Fibroblast of lung (primary cell): ENCODE results near the gene NCAPD2. TPM values are rescaled to one million over a fixed set of nuclear protein-coding genes. Genes with fewer than 3 reads are reported as not detected.

Experiments
- DNase-seq, 2 donors: peaks; one replicate each; pipeline versions ENCODE4 v3.0.0 to v3.0.0-alpha.2; 2010; ENCODE audit warnings: low read depth in 2 of 2
- H2AFZ ChIP-seq: 2 replicates; pipeline ENCODE4 v1.5.1; 2012; ENCODE audit warnings: low read length, control low read depth, inconsistent platforms
- H3K27ac ChIP-seq: 2 replicates; pipeline ENCODE4 v1.5.1; 2011; ENCODE audit warnings: low read length, control low read depth; ENCODE audit not compliant: insufficient read depth
- H3K27me3 ChIP-seq: 2 replicates; pipeline ENCODE4 v1.5.1; 2011; ENCODE audit warnings: mild to moderate bottlenecking, low read length; ENCODE audit not compliant: control insufficient read depth, insufficient read depth
- H3K36me3 ChIP-seq: 2 replicates; pipeline ENCODE4 v1.5.1; 2011; ENCODE audit warnings: low read length; ENCODE audit not compliant: control insufficient read depth, insufficient read depth
- H3K4me1 ChIP-seq: 2 replicates; pipeline ENCODE4 v1.5.1; 2011; ENCODE audit warnings: low read length; ENCODE audit not compliant: control insufficient read depth, insufficient read depth; ENCODE audit errors: extremely low read depth
- H3K4me2 ChIP-seq: 2 replicates; pipeline ENCODE4 v1.5.1; 2011; ENCODE audit warnings: low read length, control low read depth; ENCODE audit not compliant: insufficient read depth; ENCODE audit errors: extremely low read depth
- H3K4me3 ChIP-seq, 4 experiments: fragments of 200-600 bp in 1 of 4; sonication (generic) in 1 of 4; replicated peaks in 1 of 4; 2 replicates each; pipeline ENCODE4 v1.5.1; 2011 to 2016; ENCODE audit warnings: low read length in 4 of 4, low read depth in 3 of 4, mild to moderate bottlenecking in 3 of 4, control low read depth in 2 of 4, inconsistent platforms in 1 of 4, mixed read lengths in 1 of 4; ENCODE audit not compliant: insufficient read depth in 1 of 4; ENCODE audit errors: control extremely low read depth in 1 of 4
- H3K79me2 ChIP-seq: 2 replicates; pipeline ENCODE4 v1.5.1; 2012; ENCODE audit warnings: mild to moderate bottlenecking, low read length, inconsistent platforms; ENCODE audit not compliant: control insufficient read depth, insufficient read depth
- H3K9ac ChIP-seq: 2 replicates; pipeline ENCODE4 v1.5.1; 2011; ENCODE audit warnings: mild to moderate bottlenecking, low read length, control low read depth; ENCODE audit not compliant: insufficient read depth
- H3K9me3 ChIP-seq: 2 replicates; pipeline ENCODE4 v1.5.1; 2012; ENCODE audit warnings: low read depth, low read length; ENCODE audit not compliant: control insufficient read depth, insufficient read depth
- H4K20me1 ChIP-seq: 2 replicates; pipeline ENCODE4 v1.5.1; 2011; ENCODE audit warnings: low read length; ENCODE audit not compliant: control insufficient read depth, insufficient read depth; ENCODE audit errors: extremely low read depth
- EZH2 ChIP-seq: IDR thresholded peaks from 2 replicates; pipeline ENCODE4 v1.5.1; 2012; ENCODE audit warnings: low read length, control low read depth, mild to moderate bottlenecking; ENCODE audit errors: missing control alignments
- polyA plus RNA-seq, 2 donors: library from polyadenylated mRNA; depleted of rRNA in 1 of 2; stranded (reverse) in 1 of 2; unstranded in 1 of 2; fragments of >200 nt; gene quantifications; 2 replicates each; pipeline ENCODE4 v1.2.1, GENCODE V29; 2011 to 2012; ENCODE audit warnings: missing spikeins in 1 of 2
- total RNA-seq: library from RNA; depleted of rRNA; stranded (reverse); fragments of >200 nt; gene quantifications from 2 replicates; pipeline ENCODE4 v1.2.1, GENCODE V29; 2014
- TF ChIP-seq, protein P1 (sequence below), 2 donors: IDR thresholded peaks in 1 of 2; conservative IDR thresholded peaks in 1 of 2; 1 replicate in 1 of 2; 2 replicates in 1 of 2; pipeline ENCODE4 v1.5.1; 2011 to 2012; ENCODE audit warnings: low read length in 2 of 2, control low read depth in 1 of 2, inconsistent platforms in 1 of 2, low read depth in 1 of 2, mild to moderate bottlenecking in 1 of 2

NCAPD2 gene
- total and polyA plus RNA-seq, 2 donors (not counting 1 experiment from before 2014, with no cell fraction given), result 17.2 to 42.3 TPM

DNA sequence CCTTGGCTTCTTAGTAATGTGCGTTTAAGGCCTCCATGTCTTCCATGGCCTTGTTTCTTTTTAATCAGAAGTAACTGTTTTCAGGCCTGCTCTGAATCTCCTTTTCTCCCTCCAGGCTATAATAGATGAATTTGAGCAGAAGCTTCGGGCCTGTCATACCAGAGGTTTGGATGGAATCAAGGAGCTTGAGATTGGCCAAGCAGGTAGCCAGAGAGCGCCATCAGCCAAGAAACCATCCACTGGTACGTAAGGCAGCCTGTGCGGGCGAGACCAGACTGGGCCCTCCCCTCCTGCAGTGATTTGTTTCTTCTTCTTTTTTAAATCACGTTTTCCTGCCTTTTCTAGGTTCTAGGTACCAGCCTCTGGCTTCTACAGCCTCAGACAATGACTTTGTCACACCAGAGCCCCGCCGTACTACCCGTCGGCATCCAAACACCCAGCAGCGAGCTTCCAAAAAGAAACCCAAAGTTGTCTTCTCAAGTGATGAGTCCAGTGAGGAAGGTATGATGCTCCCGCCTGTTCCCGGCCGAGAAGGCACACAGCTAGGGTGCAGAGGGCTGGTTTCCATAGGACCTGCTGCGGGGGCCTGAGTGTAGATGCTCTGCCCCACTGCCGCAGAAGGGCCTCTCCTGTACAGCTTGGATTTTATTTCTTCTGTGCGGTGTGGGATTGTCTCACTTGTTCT, 36.8 kb downstream of the NCAPD2 start:
- Histone ChIP-seq H3K36me3 (peaks cover 28% of the 10 kb centered on the region), H3K4me1 (peaks cover 14% of the 10 kb centered on the region), H4K20me1 (no peaks in the 10 kb centered on the region), H3K9me3 (no peaks in the 10 kb centered on the region), H3K79me2 (peaks cover 23% of the 10 kb centered on the region), H2AFZ (no peak overlapping the region), H3K4me3 (no peak overlapping the region), H3K27me3 (no peaks in the 10 kb centered on the region), H3K27ac (peak overlapping the region; percentile 98), H3K4me2 (no peak overlapping the region), H3K9ac (no peak overlapping the region)
- TF ChIP-seq, protein P1, sequence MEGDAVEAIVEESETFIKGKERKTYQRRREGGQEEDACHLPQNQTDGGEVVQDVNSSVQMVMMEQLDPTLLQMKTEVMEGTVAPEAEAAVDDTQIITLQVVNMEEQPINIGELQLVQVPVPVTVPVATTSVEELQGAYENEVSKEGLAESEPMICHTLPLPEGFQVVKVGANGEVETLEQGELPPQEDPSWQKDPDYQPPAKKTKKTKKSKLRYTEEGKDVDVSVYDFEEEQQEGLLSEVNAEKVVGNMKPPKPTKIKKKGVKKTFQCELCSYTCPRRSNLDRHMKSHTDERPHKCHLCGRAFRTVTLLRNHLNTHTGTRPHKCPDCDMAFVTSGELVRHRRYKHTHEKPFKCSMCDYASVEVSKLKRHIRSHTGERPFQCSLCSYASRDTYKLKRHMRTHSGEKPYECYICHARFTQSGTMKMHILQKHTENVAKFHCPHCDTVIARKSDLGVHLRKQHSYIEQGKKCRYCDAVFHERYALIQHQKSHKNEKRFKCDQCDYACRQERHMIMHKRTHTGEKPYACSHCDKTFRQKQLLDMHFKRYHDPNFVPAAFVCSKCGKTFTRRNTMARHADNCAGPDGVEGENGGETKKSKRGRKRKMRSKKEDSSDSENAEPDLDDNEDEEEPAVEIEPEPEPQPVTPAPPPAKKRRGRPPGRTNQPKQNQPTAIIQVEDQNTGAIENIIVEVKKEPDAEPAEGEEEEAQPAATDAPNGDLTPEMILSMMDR (conservative IDR thresholded peaks at IDR 0.05 in 1 of 2, IDR thresholded peaks at IDR 0.05 in 1 of 2; ENCODE audit: low read depth in 1 of 2, low read length in 2 of 2), result no peak
- TF ChIP-seq EZH2, result no peak
- DNase-seq, result no peak

DNA sequence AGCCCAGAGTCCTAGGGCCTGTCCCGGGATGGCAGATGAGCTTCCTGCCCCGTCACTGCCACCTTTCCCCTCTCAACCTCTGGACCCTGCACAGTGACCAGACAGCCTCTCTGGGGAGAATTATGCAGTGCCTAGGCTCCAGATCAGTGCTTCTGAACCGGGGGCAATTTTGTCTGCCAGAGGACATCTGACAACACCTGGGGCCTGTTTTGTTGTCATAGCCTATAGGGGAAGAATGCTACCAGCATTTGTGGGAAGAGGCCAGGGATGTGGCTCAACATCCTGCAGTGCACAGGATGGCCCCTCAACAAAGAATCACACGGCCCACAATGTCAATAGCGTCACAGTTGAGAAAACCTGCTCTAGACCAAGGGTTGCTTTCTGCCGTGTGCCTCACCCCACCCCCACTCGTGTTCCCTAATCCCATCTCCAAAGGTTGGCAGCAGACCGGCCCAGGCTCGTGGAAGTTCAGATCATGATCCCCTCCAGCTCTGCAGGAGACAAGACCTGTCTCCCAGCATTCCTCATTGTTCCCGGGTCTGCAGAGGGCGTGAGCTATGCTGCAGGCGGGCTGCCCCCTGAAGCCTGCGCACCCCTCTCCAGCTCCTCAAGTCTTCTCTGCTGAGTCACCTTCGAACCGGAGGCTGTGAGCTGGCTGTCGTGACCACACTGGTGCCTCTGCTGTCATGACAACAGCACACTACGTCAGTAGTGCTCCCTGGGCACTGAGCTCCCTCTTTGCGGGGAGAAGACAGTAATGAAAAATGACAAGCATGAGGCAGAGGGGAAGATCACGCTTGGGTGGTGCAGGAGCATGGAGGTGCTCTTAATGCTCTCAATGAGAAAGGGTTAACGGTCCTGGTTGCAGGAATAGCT, 38.4 kb downstream of the NCAPD2 start:
- no peak overlapping the region for H2AFZ ChIP-seq
- DNase-seq, result peak; percentile 97 to 99
- no peak for TF ChIP-seq EZH2
- TF ChIP-seq, protein P1 (conservative IDR thresholded peaks at IDR 0.05 in 1 of 2, IDR thresholded peaks at IDR 0.05 in 1 of 2; ENCODE audit: low read depth in 1 of 2, low read length in 2 of 2), result no peak
- peak overlapping the region; percentile 98 for H3K27ac ChIP-seq
- H3K9ac ChIP-seq, result peak overlapping the region; percentile 74
- H3K36me3 ChIP-seq, result peaks cover 32% of the 10 kb centered on the region
- no peaks in the 10 kb centered on the region for H3K9me3 ChIP-seq
- peak overlapping the region; percentile 56 to 98 (median 76) for H3K4me3 ChIP-seq
- peaks cover 38% of the 10 kb centered on the region for H3K79me2 ChIP-seq
- H3K4me1 ChIP-seq, result peaks cover 18% of the 10 kb centered on the region
- H4K20me1 ChIP-seq, result no peaks in the 10 kb centered on the region
- H3K4me2 ChIP-seq, result peak overlapping the region; percentile 90
- H3K27me3 ChIP-seq, result no peaks in the 10 kb centered on the region

DNA sequence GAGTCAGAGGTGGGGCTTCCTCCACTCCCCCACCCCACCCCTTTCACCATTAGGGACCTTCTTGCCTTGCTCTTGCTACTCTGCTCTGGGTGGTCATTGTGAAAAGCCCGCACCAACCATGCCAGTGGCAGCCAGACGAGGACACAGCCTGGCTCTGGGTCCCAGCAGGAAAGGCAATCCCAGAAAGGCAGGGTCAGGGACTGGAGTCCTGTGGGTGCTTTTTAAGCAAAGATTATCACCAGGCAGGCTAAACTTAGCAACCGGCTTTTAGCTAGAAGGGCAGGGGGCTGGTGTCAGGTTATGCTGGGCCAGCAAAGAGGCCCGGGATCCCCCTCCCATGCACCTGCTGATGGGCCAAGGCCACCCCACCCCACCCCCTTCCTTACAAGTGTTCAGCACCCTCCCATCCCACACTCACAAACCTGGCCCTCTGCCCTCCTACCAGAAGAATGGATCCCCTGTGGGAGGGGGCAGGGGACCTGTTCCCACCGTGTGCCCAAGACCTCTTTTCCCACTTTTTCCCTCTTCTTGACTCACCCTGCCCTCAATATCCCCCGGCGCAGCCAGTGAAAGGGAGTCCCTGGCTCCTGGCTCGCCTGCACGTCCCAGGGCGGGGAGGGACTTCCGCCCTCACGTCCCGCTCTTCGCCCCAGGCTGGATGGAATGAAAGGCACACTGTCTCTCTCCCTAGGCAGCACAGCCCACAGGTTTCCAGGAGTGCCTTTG, 39.2 kb downstream of the NCAPD2 start:
- Histone ChIP-seq H3K79me2 (peaks cover 43% of the 10 kb centered on the region), H3K9ac (peak overlapping the region; percentile 74), H3K27ac (peak overlapping the region; percentile 98), H3K27me3 (no peaks in the 10 kb centered on the region), H3K4me1 (peaks cover 18% of the 10 kb centered on the region), H3K4me3 (peak overlapping the region; percentile 56 to 98 (median 76)), H2AFZ (no peak overlapping the region), H3K9me3 (no peaks in the 10 kb centered on the region), H3K4me2 (peak overlapping the region; percentile 90), H4K20me1 (no peaks in the 10 kb centered on the region), H3K36me3 (peaks cover 33% of the 10 kb centered on the region)
- DNase-seq, result peak; percentile 57 to 70
- TF ChIP-seq, protein P1 (conservative IDR thresholded peaks at IDR 0.05 in 1 of 2, IDR thresholded peaks at IDR 0.05 in 1 of 2; ENCODE audit: low read depth in 1 of 2, low read length in 2 of 2), result no peak
- TF ChIP-seq EZH2, result no peak
